ENCODE results near the gene TYW1.
"Not testable (repeated sequence)": the region's sequence is repeated elsewhere in the genome, so short reads cannot be mapped to it uniquely, and the experiment has no call there.

TYW1 gene

GRCh38 chr7:67259363-67259762 lies 262.7 kb downstream of the TYW1 start:
- DNase-seq, result not testable (repeated sequence)

- DNase-seq, result not testable (repeated sequence)
These were observed 263.5 kb downstream of the TYW1 start for GRCh38 chr7:67260166-67260586.

DNA sequence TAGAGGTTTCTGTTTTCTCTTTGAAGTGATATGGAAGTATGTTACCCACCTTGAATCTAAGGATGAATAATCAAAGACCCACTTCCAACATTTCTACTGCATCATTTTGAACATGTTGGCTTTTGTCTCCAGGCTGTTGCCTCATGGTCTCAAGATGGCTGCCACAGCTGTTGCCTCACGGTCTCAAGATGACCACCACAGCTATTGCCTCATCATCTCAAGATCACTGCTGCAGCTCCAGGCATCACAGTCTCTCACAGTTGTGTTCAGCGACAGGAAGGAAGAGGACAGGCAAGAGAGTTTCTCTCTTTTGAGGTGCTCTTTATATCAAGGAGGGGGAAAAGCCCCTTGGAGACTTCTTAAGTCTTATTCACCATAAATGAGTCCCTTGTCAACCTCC lies 267.4 kb downstream of the TYW1 start:
- not testable (repeated sequence) for DNase-seq

- DNase-seq, result not testable (repeated sequence)
These were observed 269.4 kb downstream of the TYW1 start for GRCh38 chr7:67266070-67266469.

DNA sequence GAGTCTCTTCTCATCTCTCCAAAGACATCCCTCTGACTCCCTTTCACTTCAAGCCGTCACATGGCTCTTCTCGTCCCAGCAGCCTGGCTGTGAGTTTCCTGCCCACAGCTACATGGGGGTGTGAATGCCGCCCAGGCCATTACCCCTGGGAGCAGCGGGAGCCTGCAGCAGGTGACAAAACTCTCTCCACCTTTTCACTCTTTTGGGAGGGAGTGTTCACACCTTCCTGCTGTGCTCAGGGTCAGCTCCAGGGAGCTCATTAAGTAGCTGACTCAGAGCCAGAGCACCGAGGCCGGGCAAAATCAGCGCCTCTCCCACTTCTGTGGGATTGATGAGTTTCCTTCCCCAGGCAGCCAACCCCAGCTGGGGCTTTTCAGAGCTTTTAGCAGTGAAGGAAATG lies 271.3 kb downstream of the TYW1 start:
- no peak for DNase-seq

- not testable (repeated sequence) for DNase-seq
These were observed 273.3 kb downstream of the TYW1 start for GRCh38 chr7:67269916-67270315.

Data from CD4-positive, alpha-beta T cell treated with Interleukin-15 for 1 hour (primary cell).